GOT3 (cell line): ENCODE measurements around the gene CD6.

Experiments
- DNase-seq: peaks from one replicate; lab custom pipeline; 2025; ENCODE audit warnings: mixed read lengths; lab: John Stamatoyannopoulos, UW

CD6 gene

DNA sequence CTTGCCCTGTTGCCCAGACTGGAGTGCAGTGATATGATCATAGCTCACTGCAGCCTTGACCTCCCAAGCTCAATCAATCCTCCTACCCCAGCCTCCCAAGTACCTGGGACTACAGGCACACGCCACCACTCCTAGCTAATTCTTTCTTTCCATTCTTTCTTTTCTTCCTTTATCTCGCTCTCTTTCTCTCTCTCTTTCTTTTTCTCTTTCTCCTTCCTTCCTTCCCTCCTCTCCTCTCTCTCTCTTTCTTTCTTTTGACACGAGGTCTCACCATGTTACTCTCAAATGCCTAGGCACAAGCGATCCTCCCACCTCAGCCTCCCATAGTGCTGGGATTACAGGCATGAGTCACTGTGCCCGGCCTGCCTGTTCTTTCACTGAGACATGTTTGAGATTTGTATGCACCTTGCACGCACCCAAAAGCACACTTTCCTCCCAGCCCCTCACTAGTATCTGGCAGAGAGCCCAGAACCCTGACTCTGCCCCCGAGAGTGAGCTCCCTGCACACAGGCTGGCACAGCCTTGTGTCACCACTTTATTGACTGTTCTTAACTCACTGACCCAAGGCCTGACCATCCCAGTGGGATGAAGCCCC, 56.8 kb downstream of the CD6 start:
- DNase-seq: no peak

GRCh38 chr11:61032824-61033223, 61.3 kb downstream of the CD6 start:
- DNase-seq: no peak

DNA sequence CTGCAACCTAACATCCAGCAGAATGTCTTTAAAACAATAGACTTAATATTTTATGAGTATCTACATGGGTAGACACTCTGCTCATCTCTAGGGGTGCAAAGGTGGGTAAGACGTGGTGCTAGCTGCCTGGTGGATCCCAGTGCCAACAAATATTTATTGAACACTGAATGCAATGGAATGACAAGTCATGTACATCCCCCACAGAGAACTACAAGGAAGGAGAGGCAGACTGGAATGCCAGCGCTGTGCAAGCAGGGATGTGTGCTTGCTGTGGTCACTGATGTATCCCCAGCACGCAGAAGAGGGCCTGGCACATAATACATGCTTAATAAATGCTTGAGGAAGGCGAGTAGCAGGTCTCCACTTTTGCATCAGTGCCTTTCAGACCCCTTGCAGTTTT, 61.9 kb downstream of the CD6 start:
- no peak for DNase-seq

DNA sequence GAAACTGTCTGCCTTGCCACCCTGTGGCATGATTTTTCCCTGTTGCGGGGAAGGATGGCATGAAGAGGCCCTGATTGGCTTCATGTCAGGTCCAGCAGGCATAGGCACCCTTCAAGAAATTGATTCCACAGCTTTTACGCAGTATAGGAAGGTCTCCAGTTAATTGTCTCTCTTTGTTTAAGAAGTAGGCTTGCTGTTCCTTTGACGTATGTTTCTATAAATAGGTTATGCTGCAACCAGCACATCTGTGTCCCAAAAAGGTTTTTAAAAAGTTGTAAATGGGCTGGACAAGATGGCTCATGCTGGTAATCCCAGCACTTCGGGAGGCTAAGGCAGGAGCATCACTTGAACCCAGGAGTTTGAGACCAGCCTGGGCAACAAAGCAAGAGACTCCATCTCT, 62.6 kb downstream of the CD6 start:
- no peak for DNase-seq

- DNase-seq: no peak
Observed at GRCh38 chr11:61034704-61035525, 63.4 kb downstream of the CD6 start.

- DNase-seq: no peak
Observed at GRCh38 chr11:61035526-61035835, 64.0 kb downstream of the CD6 start.

DNA sequence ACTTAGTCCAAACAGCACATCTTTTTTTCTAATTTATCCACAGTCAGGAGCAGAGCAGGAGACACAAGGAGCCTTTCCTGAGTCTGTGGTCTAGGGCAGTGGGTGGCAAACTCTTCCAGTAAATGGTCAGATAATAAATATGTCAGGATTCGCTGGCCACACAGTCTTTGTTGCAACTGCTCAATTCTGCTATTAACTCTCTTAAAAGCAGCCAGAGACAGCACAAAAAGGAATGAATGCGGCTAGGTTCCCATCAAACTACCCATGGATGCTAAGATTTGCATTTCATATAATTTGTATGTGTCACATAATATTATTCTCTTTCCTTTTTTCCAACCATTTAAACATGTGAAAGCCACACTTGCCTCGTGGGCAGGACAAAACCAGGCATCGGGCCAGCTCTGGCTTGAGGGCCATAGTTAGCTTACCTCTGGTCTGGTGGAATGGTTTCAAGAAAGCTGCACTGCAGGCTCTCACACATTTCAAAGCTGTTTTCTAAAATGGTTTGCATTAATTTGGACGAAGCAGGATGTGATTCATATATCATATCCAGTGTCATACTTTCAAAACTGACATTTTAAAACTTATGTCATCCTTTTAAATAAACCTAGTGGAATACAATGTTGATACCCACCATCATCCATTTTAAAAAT, 66.1 kb downstream of the CD6 start:
- no peak for DNase-seq

DNA sequence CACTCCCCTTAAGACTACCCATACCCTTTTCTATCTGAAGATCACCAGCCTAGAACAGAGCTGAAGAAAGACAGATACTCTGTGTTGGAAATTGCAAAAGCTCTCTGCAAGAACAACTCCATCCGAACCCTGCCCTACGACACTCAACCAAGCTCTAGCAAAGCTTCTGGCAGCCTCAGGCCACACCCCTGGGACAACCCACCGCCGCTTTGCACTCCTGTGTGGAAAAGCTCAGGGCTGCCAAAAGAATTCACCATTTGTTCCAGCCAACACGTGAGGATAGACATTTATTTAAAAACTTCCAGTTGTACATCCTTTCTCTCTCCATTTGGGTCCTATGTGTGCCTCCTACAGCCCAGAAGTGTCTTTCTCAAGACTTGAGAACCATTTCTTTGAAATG, 68.4 kb downstream of the CD6 start:
- no peak for DNase-seq

- no peak for DNase-seq
Observed at GRCh38 chr11:61041755-61042518, 70.5 kb downstream of the CD6 start.

GRCh38 chr11:61042537-61042936, 71.1 kb downstream of the CD6 start:
- no peak for DNase-seq

DNA sequence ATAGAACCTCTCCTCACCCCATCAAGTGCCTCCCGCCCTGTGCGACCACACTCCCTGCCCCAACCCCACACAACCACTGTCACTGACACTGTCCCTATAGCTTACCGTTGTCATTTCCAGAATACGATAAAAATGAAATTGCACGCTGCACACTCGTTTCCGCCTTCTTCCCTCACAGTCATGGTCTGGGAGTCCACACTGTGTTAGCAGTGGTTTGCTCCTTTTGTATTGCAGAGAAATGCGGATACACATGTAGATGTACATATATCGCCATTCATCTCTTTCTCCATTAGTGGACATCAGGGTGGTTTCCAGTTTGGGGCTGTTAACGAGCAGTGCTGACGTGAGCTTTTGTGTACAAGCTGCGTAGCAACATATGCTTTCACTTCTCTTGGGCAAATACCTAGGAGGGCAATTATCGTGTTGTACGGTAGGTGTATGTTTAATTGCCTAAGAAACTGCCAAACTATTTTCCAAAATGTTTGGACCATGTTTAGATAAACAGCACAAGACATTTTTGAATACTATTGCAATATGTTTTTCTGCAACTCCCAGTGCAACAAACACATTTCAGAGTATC, 71.6 kb downstream of the CD6 start:
- DNase-seq: no peak

GRCh38 chr11:61045271-61045670, 73.8 kb downstream of the CD6 start:
- no peak for DNase-seq

GRCh38 chr11:61046833-61047232, 75.4 kb downstream of the CD6 start:
- no peak for DNase-seq

GRCh38 chr11:61048368-61049062, 77.0 kb downstream of the CD6 start:
- no peak for DNase-seq

- DNase-seq: no peak
Observed at GRCh38 chr11:61049063-61049377, 77.5 kb downstream of the CD6 start.

GRCh38 chr11:61049859-61050258, 78.4 kb downstream of the CD6 start:
- DNase-seq: no peak

DNA sequence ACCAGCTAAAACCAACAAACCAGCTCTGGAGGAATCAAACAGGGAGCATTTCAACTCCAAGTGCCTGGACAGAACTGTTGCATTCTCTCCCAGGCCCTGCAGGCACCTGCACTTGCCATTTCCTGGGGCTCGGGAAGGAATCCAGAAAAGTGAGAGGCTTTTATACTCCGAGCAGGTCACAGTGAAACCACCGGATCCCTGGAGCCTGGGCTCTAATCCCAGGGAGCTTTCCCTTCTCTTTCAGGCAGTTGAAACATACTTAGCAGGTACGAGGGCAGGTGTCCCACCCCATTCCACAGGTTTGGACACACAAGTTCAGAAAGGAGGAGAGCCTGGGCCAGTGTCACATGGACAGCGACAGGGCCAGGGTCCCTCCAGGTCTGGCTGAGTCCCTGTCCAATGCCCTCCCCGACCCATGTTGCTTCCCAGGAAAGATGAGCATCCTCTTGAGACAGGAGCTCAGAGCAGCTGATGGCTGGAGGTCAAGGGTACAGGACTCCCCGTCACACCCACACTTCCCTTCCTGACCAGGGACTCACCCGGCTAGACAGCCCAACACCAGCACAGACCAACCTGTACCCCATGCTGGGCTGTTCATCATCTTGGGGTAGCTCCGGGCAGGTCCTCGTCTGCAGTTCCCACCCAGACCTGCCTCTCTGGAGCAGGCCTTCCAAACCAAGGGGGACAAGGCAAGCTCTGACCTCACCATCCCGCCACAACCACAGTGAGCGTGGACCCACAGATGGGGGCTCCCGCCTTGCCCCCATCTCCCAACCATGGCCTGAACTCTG, 80.9 kb downstream of the CD6 start:
- DNase-seq: no peak

GRCh38 chr11:61053191-61053590, 81.7 kb downstream of the CD6 start:
- no peak for DNase-seq

GRCh38 chr11:61054513-61054912, 83.0 kb downstream of the CD6 start:
- no peak for DNase-seq

DNA sequence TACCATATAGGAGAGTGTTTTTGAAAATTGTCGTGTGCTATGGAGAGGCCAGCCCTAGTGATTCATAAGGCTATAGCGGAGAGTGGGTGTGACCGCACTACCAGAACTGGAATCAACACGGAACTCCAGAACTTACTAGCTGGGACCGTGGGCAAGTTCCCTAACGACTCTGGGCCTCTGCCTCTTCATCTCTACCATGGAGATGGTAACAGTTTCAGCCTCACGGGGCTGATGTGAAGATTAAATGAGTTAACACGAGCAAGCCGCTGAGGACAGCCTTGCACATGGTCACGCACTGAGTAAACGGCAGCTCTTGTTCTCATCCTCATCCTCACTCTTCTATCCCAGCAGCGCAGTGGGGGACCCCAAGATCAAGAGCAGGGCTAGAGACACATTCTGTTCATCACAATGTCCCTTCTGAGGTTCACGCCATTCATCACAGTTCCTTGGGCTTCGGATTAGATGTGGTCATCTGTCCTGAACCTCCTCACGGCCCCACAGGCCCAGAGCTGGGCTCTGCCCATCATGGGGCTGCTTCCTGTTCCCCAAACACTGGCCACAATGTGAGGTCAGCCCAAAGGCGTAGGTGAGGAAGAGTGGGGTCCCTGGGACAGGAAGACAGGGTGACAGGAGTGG, 83.6 kb downstream of the CD6 start:
- DNase-seq: no peak

DNA sequence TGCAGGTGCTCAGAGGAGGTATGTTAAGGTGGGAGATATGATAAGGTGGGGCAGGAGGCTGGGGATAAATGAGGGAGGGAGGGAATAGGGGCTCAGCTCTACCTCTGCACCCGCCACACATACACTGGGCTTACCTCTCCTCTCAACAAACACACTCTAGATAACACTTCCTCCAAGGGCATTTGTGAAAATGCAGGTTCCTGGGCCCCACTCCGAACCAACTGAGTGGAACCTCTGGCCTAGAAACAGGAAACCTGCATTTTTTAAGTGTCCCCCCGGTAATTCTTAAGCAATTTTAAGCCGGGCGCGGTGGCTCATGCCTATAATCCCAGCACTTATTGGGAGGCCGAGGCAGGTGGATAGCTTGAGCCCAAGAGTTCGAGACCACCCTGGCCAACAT, 84.3 kb downstream of the CD6 start:
- no peak for DNase-seq
